Right renal cortex interstitium (tissue), 3 donors: ENCODE data around the gene PML. TPM values are rescaled to one million over a fixed set of nuclear protein-coding genes. Genes with fewer than 3 reads are reported as not detected.
"Not testable (repeated sequence)": the region's sequence is repeated elsewhere in the genome, so short reads cannot be mapped to it uniquely, and the experiment has no call there.

Experiments
- DNase-seq, 3 donors: peaks; one replicate each; pipeline ENCODE4 v3.0.0-alpha.2; 2013; ENCODE audit warnings: low read depth in 3 of 3, low spot score in 2 of 3
- polyA plus RNA-seq, 3 donors: library from polyadenylated mRNA; unstranded; fragments of 120-200 nt; gene quantifications; one replicate each; pipeline ENCODE4 v1.2.1, GENCODE V29; 2013; ENCODE audit not compliant: insufficient read length in 3 of 3

The PML gene
- polyA plus RNA-seq, 3 donors = 20.2 to 24.3 (median 23.4) TPM

- no peak for DNase-seq
Measured at GRCh38 chr15:74037171-74038117, 42.9 kb downstream of the PML start.

- no peak for DNase-seq
Measured at GRCh38 chr15:74038707-74039655, 44.5 kb downstream of the PML start.

- DNase-seq = no peak
Measured at GRCh38 chr15:74039656-74040010, 45.1 kb downstream of the PML start.

- DNase-seq = peak in 1 of 3 donors; percentile 44
Measured at GRCh38 chr15:74040109-74040850, 45.8 kb downstream of the PML start.

GRCh38 chr15:74041311-74041756 lies 46.8 kb downstream of the PML start:
- DNase-seq = no peak

GRCh38 chr15:74041777-74042435 lies 47.4 kb downstream of the PML start:
- no peak for DNase-seq

GRCh38 chr15:74042603-74043424 lies 48.3 kb downstream of the PML start:
- DNase-seq = no peak

GRCh38 chr15:74043425-74044266 lies 49.1 kb downstream of the PML start:
- no peak for DNase-seq

- DNase-seq = no peak
Measured at GRCh38 chr15:74044267-74045110, 50.0 kb downstream of the PML start.

- no peak for DNase-seq
Measured at GRCh38 chr15:74045184-74045583, 50.7 kb downstream of the PML start.

GRCh38 chr15:74045636-74046274 lies 51.2 kb downstream of the PML start:
- no peak for DNase-seq

GRCh38 chr15:74046275-74046674 lies 51.8 kb downstream of the PML start:
- no peak for DNase-seq

- no peak for DNase-seq
Measured at GRCh38 chr15:74050127-74050526, 55.6 kb downstream of the PML start.

- no peak for DNase-seq
Measured at GRCh38 chr15:74050556-74051234, 56.2 kb downstream of the PML start.

- DNase-seq = not testable (repeated sequence)
Measured at GRCh38 chr15:74052271-74053260, 58.0 kb downstream of the PML start.
